ENCODE measurements around the gene CIDEC. TPM values are rescaled to one million over a fixed set of nuclear protein-coding genes. Genes with fewer than 3 reads are reported as not detected.

The CIDEC gene

Small RNA genes lying within 50 kb of the gene (small RNA-seq; reads per million reads assigned to genes)
- gene RNU6-882P: not detected

Data from skeletal muscle satellite cell (primary cell).